IMR-90 (cell line): Measurements from ENCODE around the gene MED12. TPM values are rescaled to one million over a fixed set of nuclear protein-coding genes. Genes with fewer than 3 reads are reported as not detected.

ENCODE experiments used
- ATAC-seq: fragments of 200-7000 bp; cut with Tn5 transposase; 2 replicates; pipeline ENCODE4 v1.9.1; 2020; ENCODE audit warnings: low read depth, mild to moderate bottlenecking, moderate library complexity
- BruUV-seq: library from RNA; stranded (reverse); fragments of 400-500 nt; replicated peaks from 2 replicates; lab custom pipeline; 2021; lab: Mats Ljungman, UMichigan
- CTCF ChIA-PET: fragments of 300-600 bp; formaldehyde crosslinking; extraction: SDS; loops from one replicate; lab custom pipeline; 2021; ENCODE audit warnings: antibody characterized with exemption; lab: Yijun Ruan, JAX
- POLR2A ChIA-PET: fragments of 300-600 bp; sonication (Branson Sonifier 250); formaldehyde crosslinking; loops from one replicate; lab custom pipeline; 2022; ENCODE audit warnings: antibody characterized with exemption; ENCODE audit not compliant: unreplicated experiment; lab: Charles Lee
- DNase-seq: peaks from one replicate; pipeline ENCODE4 v3.0.0; 2013
- H2AFZ ChIP-seq: replicated peaks from 2 replicates; pipeline ENCODE3; 2013; ENCODE audit warnings: low read length, mild to moderate bottlenecking; ENCODE audit not compliant: poor library complexity
- H2AK5ac ChIP-seq: 2 replicates; pipeline ENCODE4 v1.6.1; 2013; ENCODE audit warnings: low read depth, low read length, inconsistent platforms
- H2AK9ac ChIP-seq: replicated peaks from 2 replicates; pipeline ENCODE3; 2013; ENCODE audit warnings: mild to moderate bottlenecking, low read depth, low read length, moderate library complexity; ENCODE audit not compliant: poor library complexity
- H2BK120ac ChIP-seq: 2 replicates; pipeline ENCODE4 v1.6.1; 2013; ENCODE audit warnings: low read depth, low read length, inconsistent platforms
- H2BK15ac ChIP-seq: 3 replicates; pipeline ENCODE4 v1.6.1; 2013; ENCODE audit warnings: low read depth, low read length, inconsistent platforms
- H2BK20ac ChIP-seq: 2 replicates; pipeline ENCODE4 v1.6.1; 2013; ENCODE audit warnings: low read depth, mild to moderate bottlenecking, inconsistent platforms, low read length, moderate library complexity
- H2BK5ac ChIP-seq: 2 replicates; pipeline ENCODE4 v1.6.1; 2013; ENCODE audit warnings: mild to moderate bottlenecking, low read depth, low read length, inconsistent platforms; ENCODE audit not compliant: poor library complexity, severe bottlenecking
- H3K14ac ChIP-seq: replicated peaks from 2 replicates; pipeline ENCODE4 v1.6.1; 2013; ENCODE audit warnings: low read depth, low read length, inconsistent platforms
- H3K18ac ChIP-seq: 2 replicates; pipeline ENCODE4 v1.6.1; 2013; ENCODE audit warnings: low read depth, low read length, control low read depth
- H3K23ac ChIP-seq: 2 replicates; pipeline ENCODE4 v1.6.1; 2013; ENCODE audit warnings: low read depth, low read length, inconsistent platforms
- H3K27ac ChIP-seq: 2 replicates; pipeline ENCODE4 v1.5.1; 2013; ENCODE audit warnings: mild to moderate bottlenecking, control low read depth, low read length; ENCODE audit not compliant: insufficient read depth
- H3K27me3 ChIP-seq: 2 replicates; pipeline ENCODE4 v1.6.1; 2013; ENCODE audit warnings: low read length; ENCODE audit not compliant: control insufficient read depth, insufficient read depth
- H3K36me3 ChIP-seq: 2 replicates; pipeline ENCODE4 v1.6.1; 2013; ENCODE audit warnings: low read length, mixed read lengths; ENCODE audit not compliant: control insufficient read depth, insufficient read depth
- H3K4ac ChIP-seq: 2 replicates; pipeline ENCODE4 v1.6.1; 2013; ENCODE audit warnings: low read depth, low read length, inconsistent platforms
- H3K4me1 ChIP-seq: 2 replicates; pipeline ENCODE4 v1.6.1; 2013; ENCODE audit warnings: low read length, mixed read lengths; ENCODE audit not compliant: control insufficient read depth, insufficient read depth
- H3K4me2 ChIP-seq: 2 replicates; pipeline ENCODE4 v1.6.1; 2013; ENCODE audit warnings: low read depth, mild to moderate bottlenecking, control low read depth, low read length, moderate library complexity
- H3K4me3 ChIP-seq: 2 replicates; pipeline ENCODE4 v1.5.1; 2013; ENCODE audit warnings: low read depth, mild to moderate bottlenecking, control low read depth, low read length, moderate library complexity; ENCODE audit not compliant: insufficient read depth
- H3K56ac ChIP-seq: 2 replicates; pipeline ENCODE4 v1.6.1; 2013; ENCODE audit warnings: low read length, inconsistent platforms; ENCODE audit not compliant: insufficient read depth; ENCODE audit errors: extremely low read depth
- H3K79me1 ChIP-seq, 2 experiments: 2 replicates each; pipeline ENCODE4 v1.6.1; 2013; ENCODE audit warnings: low read length in 2 of 2, inconsistent platforms in 1 of 2, low read depth in 1 of 2
- H3K9ac ChIP-seq: 2 replicates; pipeline ENCODE4 v1.6.1; 2013; ENCODE audit warnings: low read depth, low read length, control low read depth
- H3K9me1 ChIP-seq: 2 replicates; pipeline ENCODE4 v1.6.1; 2013; ENCODE audit warnings: low read length, inconsistent platforms; ENCODE audit not compliant: insufficient read depth
- H3K9me3 ChIP-seq: 2 replicates; pipeline ENCODE4 v1.6.1; 2013; ENCODE audit warnings: low read length; ENCODE audit not compliant: control insufficient read depth, insufficient read depth
- H4K20me1 ChIP-seq: 2 replicates; pipeline ENCODE4 v1.6.1; 2013; ENCODE audit warnings: low read length, inconsistent platforms; ENCODE audit not compliant: insufficient read depth
- H4K5ac ChIP-seq: 2 replicates; pipeline ENCODE4 v1.6.1; 2013; ENCODE audit warnings: mild to moderate bottlenecking, low read depth, low read length, control low read depth
- H4K8ac ChIP-seq, 2 experiments: 2 replicates each; pipeline ENCODE4 v1.6.1; 2013; ENCODE audit warnings: low read depth in 2 of 2, low read length in 2 of 2, control low read depth in 1 of 2, inconsistent platforms in 1 of 2
- H4K91ac ChIP-seq: 2 replicates; pipeline ENCODE4 v1.6.1; 2013; ENCODE audit warnings: low read depth, low read length, inconsistent platforms; ENCODE audit not compliant: insufficient read depth
- CEBPB ChIP-seq: IDR thresholded peaks from 2 replicates; pipeline ENCODE4 v1.6.1; 2012; ENCODE audit warnings: low read depth, low read length, improper control_type of control experiment
- CHD1 ChIP-seq: IDR thresholded peaks from 2 replicates; pipeline ENCODE4 v1.6.1; 2012; ENCODE audit warnings: low read depth, low read length, improper control_type of control experiment
- CTCF ChIP-seq: conservative IDR thresholded peaks from 2 replicates; pipeline ENCODE4 v1.5.1; 2012; ENCODE audit warnings: mild to moderate bottlenecking, low read depth, low read length, improper control_type of control experiment
- MAZ ChIP-seq: IDR thresholded peaks from 2 replicates; pipeline ENCODE4 v1.6.1; 2012; ENCODE audit warnings: low read depth, mild to moderate bottlenecking, low read length, improper control_type of control experiment, moderate library complexity, borderline replicate concordance
- MXI1 ChIP-seq: IDR thresholded peaks from 2 replicates; pipeline ENCODE4 v1.6.1; 2012; ENCODE audit warnings: low read depth, mild to moderate bottlenecking, low read length, moderate library complexity, borderline replicate concordance
- RAD21 ChIP-seq: IDR thresholded peaks from 2 replicates; pipeline ENCODE4 v1.6.1; 2012; ENCODE audit warnings: low read length, improper control_type of control experiment
- RFX5 ChIP-seq: IDR thresholded peaks from 2 replicates; pipeline ENCODE4 v1.8.0; 2012; ENCODE audit warnings: low read depth, mild to moderate bottlenecking, low read length, moderate library complexity
- SMC3 ChIP-seq: fragments of 150-350 bp; IDR thresholded peaks from 2 replicates; pipeline ENCODE4 v1.6.1; 2016; ENCODE audit warnings: low read depth, mild to moderate bottlenecking, antibody characterized with exemption, low read length, moderate library complexity
- USF2 ChIP-seq: fragments of 150-350 bp; IDR thresholded peaks from 2 replicates; pipeline ENCODE4 v1.6.1; 2017; ENCODE audit warnings: mild to moderate bottlenecking, antibody characterized with exemption, low read length, low read depth
- WGBS, 2 experiments: methylation state at CpG; one replicate each; pipeline versions ENCODE4 v1.1.5 to v1.1.7; 2013; ENCODE audit warnings: missing lambda C conversion rate in 2 of 2; ENCODE audit not compliant: insufficient read length in 1 of 2; ENCODE audit errors: extremely low coverage in 2 of 2; 5-methylcytosine and 5-hydroxymethylcytosine counted together
- dilution Hi-C: fragments of 300-500 bp; cut with HindIII; formaldehyde crosslinking; loops from one replicate; pipeline ENCODE4 v1.14.3; 2018; ENCODE audit warnings: low sequenced_read_pairs; ENCODE audit not compliant: unreplicated experiment
- in situ Hi-C: fragments of 300-500 bp; cut with MboI; formaldehyde crosslinking; loops from 3 replicates; pipeline ENCODE4 v1.14.3; 2019; ENCODE audit warnings: low sequenced_read_pairs, inconsistent platforms, mixed read lengths
- intact Hi-C: fragments of 100-400 bp; cut with micrococcal nuclease; formaldehyde crosslinking; loops from 2 replicates; pipeline ENCODE4 v1.10.0; 2022
- polyA plus RNA-seq, 3 experiments: library from polyadenylated mRNA; depleted of rRNA; stranded (reverse); fragments of >200 nt; gene quantifications; 2 replicates each; pipeline ENCODE4 v1.2.3, GENCODE V29; 2012; ENCODE audit warnings: low replicate concordance in 1 of 3
- total RNA-seq: library from RNA; depleted of rRNA; stranded (reverse); fragments of >200 nt; gene quantifications from 2 replicates; pipeline ENCODE4 v1.2.3, GENCODE V29; 2012

MED12 gene
- total and polyA plus RNA-seq, 2 of the 4 experiments (the other 2 are of a cell fraction), result 9.1 to 19.8 TPM

- Histone ChIP-seq H2BK5ac (no peak overlapping the region), H3K14ac (no peak overlapping the region), H3K23ac (no peak overlapping the region), H3K9me1 (no peaks in the 10 kb centered on the region; the same call in 1 of the 2 replicates), H3K56ac (no peak overlapping the region), H4K20me1 (no peaks in the 10 kb centered on the region; the same call in 1 of the 2 replicates), H3K4me3 (no peak overlapping the region), H3K36me3 (no peaks in the 10 kb centered on the region), H2AK5ac (no peak overlapping the region), H2AFZ (no peak overlapping the region), H4K5ac (no peak overlapping the region), H3K27ac (no peak overlapping the region), H3K9me3 (no peaks in the 10 kb centered on the region), H3K27me3 (peaks cover 2% of the 10 kb centered on the region), H2BK20ac (no peak overlapping the region), H2BK120ac (no peak overlapping the region), H3K4ac (no peak overlapping the region), H3K79me1 (no peaks in the 10 kb centered on the region), H3K4me1 (peaks cover 4% of the 10 kb centered on the region; the same call in 1 of the 2 replicates), H3K9ac (no peak overlapping the region), H4K91ac (no peak overlapping the region), H4K8ac (no peak overlapping the region), H3K4me2 (no peak overlapping the region), H3K18ac (no peak overlapping the region), H2AK9ac (no peak overlapping the region), H2BK15ac (no peak overlapping the region)
- in situ Hi-C loops (loop anchor here (5.0 kb wide), 1 partner anchor 412 kb away; no protein-coding TSS in a partner anchor), intact Hi-C loops (loop anchor here (1.0 kb wide), 3 partner anchors 181 to 410 kb away; no protein-coding TSS in a partner anchor), dilution Hi-C loops (no loop called here)
- no TSS peak for BruUV-seq
- DNase-seq, result peak; percentile 69
- TF ChIP-seq MXI1, result no peak
- TF ChIP-seq RAD21, result peak; percentile 88
- no peak for TF ChIP-seq RFX5
- no peak for TF ChIP-seq CEBPB
- no peak for TF ChIP-seq USF2
- TF ChIP-seq SMC3, result peak; percentile 79
- TF ChIP-seq MAZ, result no peak
- TF ChIP-seq CHD1, result no peak
- peak; percentile 80 for TF ChIP-seq CTCF
- POLR2A ChIA-PET, result no interaction called here
- whole genome bisulfite sequencing, 2 experiments, result no CpG with 5 or more reads among the region's 4 CpGs
- CTCF ChIA-PET, result interaction anchor here (1.0 to 1.4 kb wide), 2 partner anchors 180 to 209 kb away, joined by 3 read pairs; no protein-coding TSS in a partner anchor
- ATAC-seq, result peak; percentile 59
Measured at GRCh38 chrX:71178908-71179307, 60.5 kb downstream of the MED12 start.
